Right lobe of liver (tissue), 6 donors: ENCODE measurements around the gene CDH23. TPM values are rescaled to one million over a fixed set of nuclear protein-coding genes. Genes with fewer than 3 reads are reported as not detected.

ENCODE experiments used
- ATAC-seq, 4 donors: fragments of 200-7000 bp; cut with Tn5 transposase; one replicate each; pipeline ENCODE4 v1.9.1; 2020; ENCODE audit warnings: mild to moderate bottlenecking in 4 of 4, moderate library complexity in 4 of 4
- DNase-seq, 3 donors: peaks; one replicate each; pipeline ENCODE4 v3.0.0-alpha.2; 2020
- H3K27ac ChIP-seq, 3 donors: fragments of 200-600 bp; one replicate each; pipeline ENCODE4 v1.8.0; 2022
- H3K27me3 ChIP-seq, 2 donors: fragments of 200-600 bp; one replicate each; pipeline ENCODE4 v1.8.0; 2022
- H3K36me3 ChIP-seq, 4 donors: fragments of 200-600 bp; sonication (generic) in 1 of 4; one replicate each; pipeline versions ENCODE4 v1.5.1 to v1.8.0; 2017 to 2022; ENCODE audit warnings: control low read depth in 1 of 4
- H3K4me1 ChIP-seq, 4 donors: fragments of 200-600 bp; sonication (generic) in 1 of 4; one replicate each; pipeline versions ENCODE4 v1.5.1 to v1.8.0; 2017 to 2022; ENCODE audit warnings: control low read depth in 1 of 4
- H3K4me3 ChIP-seq, 3 donors: fragments of 200-600 bp; one replicate each; pipeline ENCODE4 v1.8.0; 2022
- H3K9me3 ChIP-seq, 4 donors: fragments of 200-600 bp; sonication (generic) in 1 of 4; one replicate each; pipeline versions ENCODE4 v1.5.1 to v1.8.0; 2017 to 2022; ENCODE audit warnings: control low read depth in 1 of 4
- POLR2A ChIP-seq: fragments of 450-650 bp; IDR thresholded peaks from one replicate; pipeline ENCODE4 v1.6.1; 2017; ENCODE audit warnings: antibody characterized with exemption, mild to moderate bottlenecking
- WGBS: methylation state at CpG from one replicate; pipeline ENCODE4 v1.1.6; 2018; ENCODE audit warnings: low coverage, low lambda C conversion rate; ENCODE audit not compliant: insufficient coverage; ENCODE audit errors: missing lambda C conversion rate; 5-methylcytosine and 5-hydroxymethylcytosine counted together
- intact Hi-C, 2 donors: fragments of 100-400 bp; cut with DNase I; formaldehyde crosslinking; loops; one replicate each; pipeline versions ENCODE4 v1.11.2 to v1.14.1; 2022
- total RNA-seq, 6 experiments: library from RNA; depleted of rRNA in 2 of 6; stranded (reverse); fragments of >200 nt in 2 of 6; fragmentation: NEBNext Ultra II Directional in 3 of 6; extraction: Animal tissue kit (Norgen Biotek cat#: 25700) in 3 of 6; gene quantifications; one replicate each; pipeline versions ENCODE4 v1.1.0 to v1.2.4, GENCODE V29; 2016 to 2023
- TF ChIP-seq, protein P1 (sequence below), 4 donors: fragments of 200-600 bp in 3 of 4; fragments of 450-650 bp in 1 of 4; IDR thresholded peaks; one replicate each; pipeline versions ENCODE4 v1.5.1 to v1.8.0; 2016 to 2022; ENCODE audit warnings: antibody characterized with exemption in 4 of 4, mild to moderate bottlenecking in 2 of 4
- donor health status: DM: no; HTN: yes; CAD: no.
- donor health status: DM: no; HTN: no; CAD: no.
- donor health status: DM: no; HTN: no; CAD: no.
- donor health status: DM: no; HTN: yes; CAD: no.
- donor health status: DM: no; HTN: yes; CAD: no.

Gene CDH23
- total RNA-seq, 6 experiments from 2014 or later, result 3.3 to 19.7 (median 6.3) TPM

DNA sequence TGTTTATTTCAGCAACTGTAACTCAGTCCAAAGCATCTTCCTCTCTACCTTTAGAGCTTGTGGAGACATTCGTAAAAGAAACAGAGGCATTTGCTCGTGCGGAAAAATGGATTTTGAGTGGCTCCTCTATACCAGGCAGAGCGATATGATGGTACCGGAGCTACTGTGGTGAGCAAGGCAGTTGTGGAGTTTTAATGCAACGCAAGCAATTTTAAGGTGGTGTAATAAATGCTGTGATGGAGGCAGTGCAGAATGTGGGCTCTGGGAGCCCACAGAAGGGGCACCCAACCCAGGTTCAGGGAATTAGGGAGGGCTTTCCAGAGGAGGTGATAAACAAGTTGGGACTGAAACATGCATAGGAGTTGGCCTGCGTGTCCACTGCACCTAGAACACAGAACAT is 149.5 kb downstream of the CDH23 start:
- no peak overlapping the region for H3K27ac ChIP-seq
- no peak for TF ChIP-seq POLR2A
- TF ChIP-seq, protein P1, sequence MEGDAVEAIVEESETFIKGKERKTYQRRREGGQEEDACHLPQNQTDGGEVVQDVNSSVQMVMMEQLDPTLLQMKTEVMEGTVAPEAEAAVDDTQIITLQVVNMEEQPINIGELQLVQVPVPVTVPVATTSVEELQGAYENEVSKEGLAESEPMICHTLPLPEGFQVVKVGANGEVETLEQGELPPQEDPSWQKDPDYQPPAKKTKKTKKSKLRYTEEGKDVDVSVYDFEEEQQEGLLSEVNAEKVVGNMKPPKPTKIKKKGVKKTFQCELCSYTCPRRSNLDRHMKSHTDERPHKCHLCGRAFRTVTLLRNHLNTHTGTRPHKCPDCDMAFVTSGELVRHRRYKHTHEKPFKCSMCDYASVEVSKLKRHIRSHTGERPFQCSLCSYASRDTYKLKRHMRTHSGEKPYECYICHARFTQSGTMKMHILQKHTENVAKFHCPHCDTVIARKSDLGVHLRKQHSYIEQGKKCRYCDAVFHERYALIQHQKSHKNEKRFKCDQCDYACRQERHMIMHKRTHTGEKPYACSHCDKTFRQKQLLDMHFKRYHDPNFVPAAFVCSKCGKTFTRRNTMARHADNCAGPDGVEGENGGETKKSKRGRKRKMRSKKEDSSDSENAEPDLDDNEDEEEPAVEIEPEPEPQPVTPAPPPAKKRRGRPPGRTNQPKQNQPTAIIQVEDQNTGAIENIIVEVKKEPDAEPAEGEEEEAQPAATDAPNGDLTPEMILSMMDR (IDR thresholded peaks at IDR 0.05), result no peak
- no peak for ATAC-seq

DNA sequence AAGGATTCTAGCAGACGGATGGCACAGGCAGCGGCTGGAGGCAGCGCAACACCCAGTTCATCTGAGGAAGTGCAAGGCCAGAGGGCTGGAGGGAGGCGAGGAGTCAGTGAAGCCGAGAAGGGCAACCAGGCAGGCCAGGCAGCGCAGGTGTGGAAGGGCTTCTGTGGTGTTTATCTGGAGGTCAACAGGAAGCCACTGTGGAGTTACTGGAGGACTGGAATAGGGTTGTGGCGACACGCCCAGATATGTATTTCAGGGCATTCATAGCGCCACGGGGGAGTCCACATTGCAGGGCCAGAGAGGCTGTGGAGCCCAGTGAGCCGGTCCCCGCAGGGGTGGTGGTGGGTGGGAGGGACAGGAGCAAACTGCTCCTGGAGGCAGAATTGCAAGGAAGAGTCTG is 150.6 kb downstream of the CDH23 start:
- intact Hi-C loops, result no loop called here
- H3K36me3 ChIP-seq, result no peaks in the 10 kb centered on the region
- no peak overlapping the region for H3K27ac ChIP-seq
- no peak overlapping the region for H3K4me3 ChIP-seq
- WGBS, result 94% methylated on average over 10 of the region's 12 CpGs
- DNase-seq (no peak), ATAC-seq (no peak)
- TF ChIP-seq, protein P1 (IDR thresholded peaks at IDR 0.05), result no peak
- no peak for TF ChIP-seq POLR2A
- no peaks in the 10 kb centered on the region for H3K4me1 ChIP-seq
- H3K27me3 ChIP-seq, result no peaks in the 10 kb centered on the region
- H3K9me3 ChIP-seq, result no peaks in the 10 kb centered on the region

More for the DNA sequence above, 149.5 kb downstream of the CDH23 start:
- Histone ChIP-seq H3K4me1 (no peaks in the 10 kb centered on the region), H3K4me3 (no peak overlapping the region), H3K9me3 (no peaks in the 10 kb centered on the region), H3K36me3 (no peaks in the 10 kb centered on the region), H3K27me3 (no peaks in the 10 kb centered on the region)
- DNase-seq, result no peak
- WGBS, result 73% methylated on average over 7 of the region's 7 CpGs
- intact Hi-C loops, result no loop called here

DNA sequence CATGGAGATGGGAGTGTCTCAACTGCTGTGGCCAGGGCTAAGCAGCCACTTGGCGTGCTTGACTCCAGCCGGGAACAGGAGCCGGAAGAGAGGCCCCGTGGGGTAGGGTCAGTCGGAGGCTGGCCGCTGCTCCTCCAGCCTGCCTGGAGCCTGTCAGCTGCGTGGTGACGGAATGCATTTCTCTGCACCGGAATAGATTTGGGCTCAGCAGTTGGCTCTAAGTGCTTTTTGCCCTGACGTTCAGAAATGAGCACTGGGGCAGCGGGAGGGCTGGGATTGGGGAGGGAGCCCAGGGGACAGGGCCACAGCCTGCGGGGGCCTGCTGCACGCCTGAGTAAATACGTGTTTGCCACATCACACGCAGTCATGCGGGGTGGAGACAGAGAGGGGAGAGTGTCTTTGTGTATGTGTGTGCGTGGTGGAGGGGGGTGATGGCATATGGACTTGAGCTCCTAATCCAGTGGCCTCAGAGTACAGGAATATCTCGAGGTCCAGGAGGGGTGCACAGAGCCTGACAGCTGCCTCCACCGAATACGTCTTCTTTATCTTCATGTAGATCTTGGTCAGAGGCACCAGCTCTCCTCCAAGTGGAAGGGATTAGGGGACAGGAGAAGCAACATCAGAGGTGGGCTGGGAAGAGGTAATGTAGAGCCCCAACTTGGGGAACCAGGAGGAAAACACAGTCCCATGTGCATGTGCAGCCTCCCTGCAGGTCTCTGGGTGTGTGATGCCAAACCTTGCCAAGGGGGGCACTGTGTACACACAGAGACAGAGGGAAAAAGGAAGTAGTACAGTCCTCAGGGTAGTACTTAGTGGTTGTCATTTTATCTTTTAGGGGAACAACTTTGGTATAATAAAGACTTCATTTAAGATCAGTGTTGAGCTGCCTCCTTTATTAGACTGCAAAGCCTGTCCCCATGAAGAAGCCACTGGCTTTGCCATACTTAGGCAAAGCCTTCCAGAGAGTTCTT is 151.4 kb downstream of the CDH23 start:
- no peaks in the 10 kb centered on the region for H3K27me3 ChIP-seq
- TF ChIP-seq, protein P1 (IDR thresholded peaks at IDR 0.05), result no peak
- no peak for TF ChIP-seq POLR2A
- no peak overlapping the region for H3K4me3 ChIP-seq
- DNase-seq, result no peak
- intact Hi-C loops, result no loop called here
- WGBS, result 55% methylated on average over 5 of the region's 20 CpGs
- H3K36me3 ChIP-seq, result no peaks in the 10 kb centered on the region
- H3K9me3 ChIP-seq, result no peaks in the 10 kb centered on the region
- H3K27ac ChIP-seq, result no peak overlapping the region
- peak; percentile 58 to 73 (median 65) for ATAC-seq
- H3K4me1 ChIP-seq, result no peaks in the 10 kb centered on the region

DNA sequence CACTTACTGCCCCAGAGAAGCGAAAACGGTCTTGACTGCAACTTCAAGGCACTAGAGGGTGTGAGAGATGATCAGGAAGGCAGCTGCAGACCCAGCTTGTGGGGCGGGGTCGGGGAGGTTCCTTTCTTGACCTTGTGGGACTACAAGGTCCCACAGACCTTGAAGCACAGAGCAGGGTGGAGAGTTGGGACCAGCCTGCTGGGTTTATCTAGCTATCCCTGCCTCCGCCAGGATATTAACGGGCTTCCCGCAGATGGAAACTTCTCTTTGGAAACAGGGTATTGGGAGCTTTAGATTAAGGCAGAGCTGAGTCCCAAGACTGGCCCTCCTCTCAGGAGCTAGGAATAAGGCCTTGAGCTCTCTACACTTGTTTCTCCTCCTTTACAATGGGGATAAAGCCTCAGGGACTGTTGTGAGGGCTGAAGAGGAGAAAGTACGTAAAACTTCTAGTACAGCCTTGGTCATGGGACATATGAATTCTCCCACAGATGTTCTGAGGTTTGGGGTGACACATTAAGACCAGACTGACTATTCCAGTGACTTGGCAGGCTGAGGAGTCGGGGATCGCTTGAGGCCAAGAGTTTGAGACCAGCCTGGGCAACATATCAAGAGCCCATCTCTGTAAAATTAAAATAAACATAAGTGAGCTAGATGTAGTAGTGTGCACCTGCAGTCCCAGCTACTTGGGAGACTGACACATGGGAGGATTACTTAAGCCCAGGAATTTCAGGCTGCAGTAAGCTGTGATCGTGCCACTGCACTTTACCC is 153.2 kb downstream of the CDH23 start:
- ATAC-seq (no peak), DNase-seq (no peak)
- Histone ChIP-seq H3K27me3 (no peaks in the 10 kb centered on the region), H3K27ac (no peak overlapping the region), H3K4me1 (no peaks in the 10 kb centered on the region), H3K36me3 (no peaks in the 10 kb centered on the region), H3K9me3 (no peaks in the 10 kb centered on the region), H3K4me3 (no peak overlapping the region)
- TF ChIP-seq POLR2A, result no peak
- TF ChIP-seq, protein P1 (IDR thresholded peaks at IDR 0.05), result no peak
- intact Hi-C loops, result no loop called here
- WGBS, result 85% methylated on average over 5 of the region's 11 CpGs
